ENCODE measurements around the gene MPZL1. TPM values are rescaled to one million over a fixed set of nuclear protein-coding genes. Genes with fewer than 3 reads are reported as not detected.
"Not testable (repeated sequence)": the region's sequence is repeated elsewhere in the genome, so short reads cannot be mapped to it uniquely, and the experiment has no call there.

The MPZL1 gene
- total RNA-seq, 1 experiment from 2014 or later = 159 TPM

- DNase-seq (ENCODE audit: low read depth) = no peak
- in situ Hi-C loops (cut with HindIII; ENCODE audit: low pct_unique_long_range_greater_than_20kb, low sequenced_read_pairs) = no loop called here
These were observed 7.7 kb upstream of the MPZL1 start for GRCh38 chr1:167714098-167714438.

- peak; percentile 89 for DNase-seq (ENCODE audit: low read depth)
- in situ Hi-C loops (cut with HindIII; ENCODE audit: low pct_unique_long_range_greater_than_20kb, low sequenced_read_pairs) = no loop called here
These were observed 7.2 kb upstream of the MPZL1 start for GRCh38 chr1:167714439-167715156.

GRCh38 chr1:167715157-167715999 lies 6.4 kb upstream of the MPZL1 start:
- in situ Hi-C loops (cut with HindIII; ENCODE audit: low pct_unique_long_range_greater_than_20kb, low sequenced_read_pairs) = no loop called here
- DNase-seq (ENCODE audit: low read depth) = peak; percentile 86

GRCh38 chr1:167716000-167716271 lies 5.8 kb upstream of the MPZL1 start:
- in situ Hi-C loops (cut with HindIII; ENCODE audit: low pct_unique_long_range_greater_than_20kb, low sequenced_read_pairs) = no loop called here
- DNase-seq (ENCODE audit: low read depth) = no peak

- in situ Hi-C loops (cut with HindIII; ENCODE audit: low pct_unique_long_range_greater_than_20kb, low sequenced_read_pairs) = no loop called here
- DNase-seq (ENCODE audit: low read depth) = no peak
These were observed 4.4 kb upstream of the MPZL1 start for GRCh38 chr1:167717351-167717750.

- DNase-seq (ENCODE audit: low read depth) = no peak
- in situ Hi-C loops (cut with HindIII; ENCODE audit: low pct_unique_long_range_greater_than_20kb, low sequenced_read_pairs) = no loop called here
These were observed 2.7 kb upstream of the MPZL1 start for GRCh38 chr1:167718914-167719691.

- DNase-seq (ENCODE audit: low read depth); in situ Hi-C loops (cut with HindIII; ENCODE audit: low pct_unique_long_range_greater_than_20kb, low sequenced_read_pairs): not testable (repeated sequence)
These were observed 1.9 kb upstream of the MPZL1 start for GRCh38 chr1:167719715-167720421.

GRCh38 chr1:167720965-167721616 lies 691 bp upstream of the MPZL1 start:
- in situ Hi-C loops (cut with HindIII; ENCODE audit: low pct_unique_long_range_greater_than_20kb, low sequenced_read_pairs) = no loop called here
- DNase-seq (ENCODE audit: low read depth) = peak; percentile 75

- no peak for DNase-seq (ENCODE audit: low read depth)
- in situ Hi-C loops (cut with HindIII; ENCODE audit: low pct_unique_long_range_greater_than_20kb, low sequenced_read_pairs) = no loop called here
These were observed 529 bp downstream of the MPZL1 start for GRCh38 chr1:167722152-167722869.

- in situ Hi-C loops (cut with HindIII; ENCODE audit: low pct_unique_long_range_greater_than_20kb, low sequenced_read_pairs) = no loop called here
- DNase-seq (ENCODE audit: low read depth) = no peak
These were observed 1.1 kb downstream of the MPZL1 start for GRCh38 chr1:167722870-167723251.

- in situ Hi-C loops (cut with HindIII; ENCODE audit: low pct_unique_long_range_greater_than_20kb, low sequenced_read_pairs) = no loop called here
- no peak for DNase-seq (ENCODE audit: low read depth)
These were observed 2.0 kb downstream of the MPZL1 start for GRCh38 chr1:167723707-167724323.

GRCh38 chr1:167726008-167726407 lies 4.2 kb downstream of the MPZL1 start:
- no peak for DNase-seq (ENCODE audit: low read depth)
- in situ Hi-C loops (cut with HindIII; ENCODE audit: low pct_unique_long_range_greater_than_20kb, low sequenced_read_pairs) = no loop called here

- DNase-seq (ENCODE audit: low read depth) = no peak
- in situ Hi-C loops (cut with HindIII; ENCODE audit: low pct_unique_long_range_greater_than_20kb, low sequenced_read_pairs) = no loop called here
These were observed 7.1 kb downstream of the MPZL1 start for GRCh38 chr1:167728818-167729410.

- no peak for DNase-seq (ENCODE audit: low read depth)
- in situ Hi-C loops (cut with HindIII; ENCODE audit: low pct_unique_long_range_greater_than_20kb, low sequenced_read_pairs) = no loop called here
These were observed 12.4 kb downstream of the MPZL1 start for GRCh38 chr1:167734227-167734626.

- no peak for DNase-seq (ENCODE audit: low read depth)
- in situ Hi-C loops (cut with HindIII; ENCODE audit: low pct_unique_long_range_greater_than_20kb, low sequenced_read_pairs) = no loop called here
These were observed 13.1 kb downstream of the MPZL1 start for GRCh38 chr1:167734841-167735240.

GRCh38 chr1:167737169-167737568 lies 15.4 kb downstream of the MPZL1 start:
- DNase-seq (ENCODE audit: low read depth) = no peak
- in situ Hi-C loops (cut with HindIII; ENCODE audit: low pct_unique_long_range_greater_than_20kb, low sequenced_read_pairs) = no loop called here

GRCh38 chr1:167738158-167738557 lies 16.4 kb downstream of the MPZL1 start:
- no peak for DNase-seq (ENCODE audit: low read depth)
- in situ Hi-C loops (cut with HindIII; ENCODE audit: low pct_unique_long_range_greater_than_20kb, low sequenced_read_pairs) = no loop called here
